Keratinocyte (primary cell): ENCODE measurements around the gene BRD3OS. TPM values are rescaled to one million over a fixed set of nuclear protein-coding genes. Genes with fewer than 3 reads are reported as not detected.

Experiments
- DNase-seq: peaks from one replicate; pipeline ENCODE4 v3.0.0-alpha.2; 2011; ENCODE audit warnings: low read depth, missing footprints, low spot score
- FAIRE-seq: peaks from 2 replicates; lab custom pipeline; 2011; peaks lifted over from hg19 to GRCh38; lab: Jason Lieb, UNC
- H2AFZ ChIP-seq: 2 replicates; pipeline ENCODE4 v1.6.0; 2012; ENCODE audit warnings: low read length, control low read depth, inconsistent platforms; ENCODE audit not compliant: control insufficient read depth
- H3K27ac ChIP-seq: 2 replicates; pipeline ENCODE4 v1.5.1; 2011; ENCODE audit warnings: low read length; ENCODE audit not compliant: control insufficient read depth, insufficient read depth
- H3K27me3 ChIP-seq: 3 replicates; pipeline ENCODE4 v1.6.0; 2011; ENCODE audit warnings: low read length; ENCODE audit not compliant: control insufficient read depth, insufficient read depth; ENCODE audit errors: extremely low read depth
- H3K36me3 ChIP-seq, 2 experiments: 2 replicates in 1 of 2; 3 replicates in 1 of 2; pipeline ENCODE4 v1.5.1; 2011; ENCODE audit warnings: low read length in 2 of 2, mild to moderate bottlenecking in 1 of 2; ENCODE audit not compliant: control insufficient read depth in 2 of 2, insufficient read depth in 2 of 2; ENCODE audit errors: extremely low read depth in 1 of 2
- H3K4me1 ChIP-seq: 3 replicates; pipeline ENCODE4 v1.5.1; 2011; ENCODE audit warnings: low read length; ENCODE audit not compliant: control insufficient read depth, insufficient read depth; ENCODE audit errors: extremely low read depth
- H3K4me2 ChIP-seq: 3 replicates; pipeline ENCODE4 v1.6.0; 2011; ENCODE audit warnings: low read depth, low read length; ENCODE audit not compliant: control insufficient read depth, insufficient read depth; ENCODE audit errors: extremely low read depth
- H3K4me3 ChIP-seq, 3 experiments: fragments of 200-600 bp in 1 of 3; sonication (generic) in 1 of 3; 2 replicates in 2 of 3; 3 replicates in 1 of 3; pipeline ENCODE4 v1.5.1; 2011 to 2016; ENCODE audit warnings: low read length in 3 of 3, mild to moderate bottlenecking in 3 of 3, control low read depth in 2 of 3, inconsistent platforms in 1 of 3, low read depth in 1 of 3, mixed read lengths in 1 of 3, mixed run types in 1 of 3, moderate library complexity in 1 of 3; ENCODE audit not compliant: control insufficient read depth in 2 of 3, insufficient read depth in 2 of 3; ENCODE audit errors: extremely low read depth in 1 of 3
- H3K79me2 ChIP-seq: 2 replicates; pipeline ENCODE4 v1.6.0; 2012; ENCODE audit warnings: low read length; ENCODE audit not compliant: control insufficient read depth, insufficient read depth
- H3K9ac ChIP-seq: 3 replicates; pipeline ENCODE4 v1.6.0; 2011; ENCODE audit warnings: low read length; ENCODE audit not compliant: control insufficient read depth, insufficient read depth; ENCODE audit errors: extremely low read depth
- H3K9me1 ChIP-seq: 3 replicates; pipeline ENCODE4 v1.6.0; 2011; ENCODE audit warnings: low read length; ENCODE audit not compliant: control insufficient read depth, insufficient read depth; ENCODE audit errors: extremely low read depth
- H3K9me3 ChIP-seq: 2 replicates; pipeline ENCODE4 v1.5.1; 2012; ENCODE audit warnings: low read depth, low read length; ENCODE audit not compliant: control insufficient read depth
- H4K20me1 ChIP-seq: 3 replicates; pipeline ENCODE4 v1.6.0; 2011; ENCODE audit warnings: low read length; ENCODE audit not compliant: control insufficient read depth, insufficient read depth; ENCODE audit errors: extremely low read depth
- EZH2 ChIP-seq: IDR thresholded peaks from one replicate; pipeline ENCODE4 v1.6.1; 2012; ENCODE audit warnings: inconsistent platforms, mild to moderate bottlenecking, low read length, moderate library complexity
- dilution Hi-C: fragments of 300-500 bp; cut with MboI; formaldehyde crosslinking; loops from one replicate; pipeline ENCODE4 v1.7.0; 2020; ENCODE audit warnings: low sequenced_read_pairs; ENCODE audit not compliant: extremely low pct_ligation_motif_present
- polyA plus RNA-seq, 5 experiments: library from polyadenylated mRNA; depleted of rRNA in 3 of 5; stranded (reverse) in 3 of 5; stranded (forward) in 1 of 5; unstranded in 1 of 5; fragments of >200 nt; gene quantifications; 1 replicate in 1 of 5; 2 replicates in 3 of 5; 3 replicates in 1 of 5; pipeline versions ENCODE4 v1.2.1 to v1.2.3, GENCODE V29; 2011 to 2012; ENCODE audit warnings: missing spikeins in 2 of 5, low read depth in 1 of 5, low replicate concordance in 1 of 5
- TF ChIP-seq, protein P1 (sequence below), 3 experiments: IDR thresholded peaks in 1 of 3; conservative IDR thresholded peaks in 1 of 3; optimal IDR thresholded peaks in 1 of 3; 2 replicates in 2 of 3; 3 replicates in 1 of 3; pipeline versions ENCODE3 to v1.5.1; 2011; ENCODE audit warnings: low read length in 3 of 3, mild to moderate bottlenecking in 3 of 3, moderate library complexity in 2 of 3, control low read depth in 1 of 3, inconsistent platforms in 1 of 3; ENCODE audit not compliant: insufficient read depth in 2 of 3; ENCODE audit errors: extremely low read depth in 1 of 3

BRD3OS gene
- polyA plus RNA-seq, 1 donor (not counting 4 experiments of a cell fraction or from before 2014, with no cell fraction given): 8.5 TPM

GRCh38 chr9:134036130-134036529, 10.8 kb downstream of the BRD3OS start:
- TF ChIP-seq, protein P1, sequence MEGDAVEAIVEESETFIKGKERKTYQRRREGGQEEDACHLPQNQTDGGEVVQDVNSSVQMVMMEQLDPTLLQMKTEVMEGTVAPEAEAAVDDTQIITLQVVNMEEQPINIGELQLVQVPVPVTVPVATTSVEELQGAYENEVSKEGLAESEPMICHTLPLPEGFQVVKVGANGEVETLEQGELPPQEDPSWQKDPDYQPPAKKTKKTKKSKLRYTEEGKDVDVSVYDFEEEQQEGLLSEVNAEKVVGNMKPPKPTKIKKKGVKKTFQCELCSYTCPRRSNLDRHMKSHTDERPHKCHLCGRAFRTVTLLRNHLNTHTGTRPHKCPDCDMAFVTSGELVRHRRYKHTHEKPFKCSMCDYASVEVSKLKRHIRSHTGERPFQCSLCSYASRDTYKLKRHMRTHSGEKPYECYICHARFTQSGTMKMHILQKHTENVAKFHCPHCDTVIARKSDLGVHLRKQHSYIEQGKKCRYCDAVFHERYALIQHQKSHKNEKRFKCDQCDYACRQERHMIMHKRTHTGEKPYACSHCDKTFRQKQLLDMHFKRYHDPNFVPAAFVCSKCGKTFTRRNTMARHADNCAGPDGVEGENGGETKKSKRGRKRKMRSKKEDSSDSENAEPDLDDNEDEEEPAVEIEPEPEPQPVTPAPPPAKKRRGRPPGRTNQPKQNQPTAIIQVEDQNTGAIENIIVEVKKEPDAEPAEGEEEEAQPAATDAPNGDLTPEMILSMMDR (optimal IDR thresholded peaks at IDR 0.05 in 1 of 3, IDR thresholded peaks at IDR 0.05 in 1 of 3, conservative IDR thresholded peaks at IDR 0.05 in 1 of 3; ENCODE audit: extremely low read depth in 1 of 3, insufficient read depth in 2 of 3, low read length in 3 of 3): no peak
- no peak for TF ChIP-seq EZH2
- H3K27me3 ChIP-seq: no peaks in the 10 kb centered on the region
- no peaks in the 10 kb centered on the region for H3K9me1 ChIP-seq
- DNase-seq (no peak), FAIRE-seq (no peak)
- peaks cover 14 to 30% of the 10 kb centered on the region in 2 experiments for H3K36me3 ChIP-seq
- no peak overlapping the region for H3K4me3 ChIP-seq
- H2AFZ ChIP-seq: no peak overlapping the region
- no peaks in the 10 kb centered on the region for H3K9me3 ChIP-seq
- no peaks in the 10 kb centered on the region for H4K20me1 ChIP-seq
- H3K27ac ChIP-seq: no peak overlapping the region
- no peak overlapping the region for H3K4me2 ChIP-seq
- no peaks in the 10 kb centered on the region for H3K79me2 ChIP-seq
- H3K9ac ChIP-seq: no peak overlapping the region
- no peaks in the 10 kb centered on the region for H3K4me1 ChIP-seq
- dilution Hi-C loops: no loop called here

GRCh38 chr9:134037641-134038040, 12.4 kb downstream of the BRD3OS start:
- Histone ChIP-seq H3K27me3 (no peaks in the 10 kb centered on the region), H3K4me1 (no peaks in the 10 kb centered on the region), H3K9me3 (no peaks in the 10 kb centered on the region), H3K27ac (no peak overlapping the region), H3K79me2 (no peaks in the 10 kb centered on the region), H3K9me1 (no peaks in the 10 kb centered on the region), H3K36me3 (peaks cover 14 to 34% of the 10 kb centered on the region in 2 experiments), H3K9ac (no peak overlapping the region), H4K20me1 (no peaks in the 10 kb centered on the region), H3K4me2 (no peak overlapping the region), H2AFZ (no peak overlapping the region), H3K4me3 (no peak overlapping the region)
- TF ChIP-seq EZH2: no peak
- TF ChIP-seq, protein P1 (optimal IDR thresholded peaks at IDR 0.05 in 1 of 3, IDR thresholded peaks at IDR 0.05 in 1 of 3, conservative IDR thresholded peaks at IDR 0.05 in 1 of 3; ENCODE audit: extremely low read depth in 1 of 3, insufficient read depth in 2 of 3, low read length in 3 of 3): no peak
- FAIRE-seq (no peak), DNase-seq (no peak)
- dilution Hi-C loops: no loop called here
